GM19324 (cell line): ENCODE measurements around the gene HMGCL.

ENCODE experiments used
- ATAC-seq: cut with Tn5 transposase; IDR thresholded peaks from one replicate; pipeline ENCODE4 v1.9.1; 2021; ENCODE audit warnings: mild to moderate bottlenecking, moderate library complexity; ENCODE audit not compliant: unreplicated experiment, low FRiP score

The HMGCL gene

DNA sequence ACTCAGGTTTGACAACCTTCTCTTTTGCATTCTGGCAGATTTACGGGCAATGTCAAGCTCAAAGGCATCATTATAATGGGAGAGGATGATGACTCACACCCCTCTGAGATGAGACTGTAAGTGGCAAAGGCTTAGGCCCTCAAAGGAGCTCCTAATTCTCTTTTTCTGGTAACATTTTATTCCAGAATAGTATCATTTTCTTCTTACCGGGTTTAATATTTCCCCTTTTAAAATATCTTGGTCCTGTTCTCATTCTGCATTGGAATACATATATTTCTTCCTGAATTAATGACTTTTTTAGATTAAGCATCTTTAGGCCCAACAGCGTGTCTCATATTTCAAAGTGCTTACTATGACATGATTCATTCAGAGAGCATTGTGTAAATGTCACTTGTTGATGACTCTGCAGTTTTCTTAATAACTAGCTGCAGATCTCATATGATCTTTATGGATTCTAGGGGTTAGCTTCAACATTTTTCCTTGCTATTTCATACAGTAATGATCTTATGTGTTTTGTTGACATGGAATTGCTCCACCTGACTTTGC, 45.3 kb downstream of the HMGCL start:
- no peak for ATAC-seq

DNA sequence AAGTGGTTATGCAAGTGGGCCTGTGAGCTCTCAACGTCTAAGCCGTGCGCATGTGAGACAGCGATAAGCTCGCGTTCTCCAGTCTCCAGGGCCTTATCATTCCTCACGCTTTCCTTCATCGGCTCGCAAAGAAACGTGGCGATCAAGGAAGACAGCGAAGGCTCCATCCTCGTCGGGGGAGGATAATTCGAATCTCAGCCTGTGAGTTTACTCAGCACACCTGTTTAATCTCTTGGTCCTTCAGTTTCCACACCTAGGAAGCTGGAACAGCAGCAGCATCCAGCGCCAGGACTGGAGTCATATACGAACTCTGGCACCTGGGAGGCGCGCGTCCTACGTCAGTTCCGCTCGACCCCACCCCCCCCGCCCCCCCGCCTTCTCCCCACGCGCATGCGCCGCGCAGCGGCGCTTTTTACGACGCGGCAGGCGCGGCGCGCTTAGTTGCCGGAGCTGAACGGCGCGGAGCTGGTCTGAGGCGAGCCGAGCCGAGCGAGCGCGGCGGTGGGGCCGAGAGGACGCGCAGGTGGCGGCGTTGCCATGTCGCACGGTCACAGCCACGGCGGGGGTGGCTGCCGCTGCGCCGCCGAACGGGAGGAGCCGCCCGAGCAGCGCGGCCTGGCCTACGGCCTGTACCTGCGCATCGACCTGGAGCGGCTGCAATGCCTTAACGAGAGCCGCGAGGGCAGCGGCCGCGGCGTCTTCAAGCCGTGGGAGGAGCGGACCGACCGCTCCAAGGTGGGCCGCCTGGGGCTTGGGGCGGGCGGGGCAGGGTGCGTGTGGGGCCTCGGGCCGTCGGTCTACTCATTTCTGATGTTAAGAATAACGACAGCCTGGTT, 47.0 kb downstream of the HMGCL start, which contains the start of gene PITHD1:
Gene PITHD1 (plus strand): TSS at position 440 of the 836 bp plus-strand sequence. CDS start 98 bp downstream, at position 538.
- ATAC-seq, result peak; percentile 72

DNA sequence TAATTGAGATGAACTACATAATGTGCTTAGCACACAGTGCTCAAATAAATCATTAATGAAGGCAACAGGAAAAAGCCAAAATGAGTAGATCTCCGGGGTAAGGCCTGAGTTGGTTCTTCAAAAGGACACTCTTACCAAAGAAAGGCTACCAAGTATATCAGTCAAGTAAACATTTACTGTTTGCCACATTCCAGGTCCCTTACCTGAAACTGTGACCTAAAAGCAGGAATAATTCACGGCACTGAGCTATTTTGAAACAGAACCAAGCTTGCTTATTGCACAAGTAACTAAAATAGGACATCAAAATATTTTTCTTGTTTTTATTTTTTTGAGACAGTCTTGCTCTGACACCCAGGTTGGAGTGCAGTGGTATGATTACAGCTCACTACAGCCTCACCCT, 49.0 kb downstream of the HMGCL start:
- ATAC-seq, result no peak

DNA sequence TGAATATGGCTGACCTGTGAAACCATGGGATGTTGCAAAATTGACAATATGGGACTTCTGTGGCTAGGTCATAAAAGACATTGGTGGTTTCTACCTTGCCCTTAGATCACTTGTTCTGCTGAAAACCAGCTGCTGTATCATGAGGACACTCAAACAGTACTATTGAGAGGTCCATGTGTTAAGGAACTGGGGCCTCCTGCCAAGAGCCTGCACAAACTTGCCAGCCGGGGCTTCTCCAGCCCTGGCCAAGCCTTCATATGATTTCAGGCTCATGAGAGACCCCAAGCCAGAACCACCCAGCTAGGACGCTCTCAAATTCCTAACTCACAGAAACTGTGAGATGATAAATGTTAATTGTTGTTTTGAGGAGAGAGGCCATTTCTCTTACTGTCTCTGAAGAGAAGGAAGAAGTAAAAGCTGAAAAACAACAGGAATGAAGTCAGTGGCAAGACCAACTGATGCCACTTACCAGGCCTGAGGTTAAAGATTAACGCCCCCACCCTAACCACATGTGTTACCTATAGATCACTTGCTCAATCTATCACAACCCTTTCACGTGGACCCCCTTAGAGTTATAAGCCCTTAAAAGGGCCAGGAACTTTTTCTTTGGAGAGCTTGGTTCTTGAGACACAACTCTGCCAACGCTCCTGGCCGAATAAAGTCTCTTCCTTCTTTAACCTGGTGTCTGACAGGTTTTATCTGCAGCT, 50.9 kb downstream of the HMGCL start:
- no peak for ATAC-seq

DNA sequence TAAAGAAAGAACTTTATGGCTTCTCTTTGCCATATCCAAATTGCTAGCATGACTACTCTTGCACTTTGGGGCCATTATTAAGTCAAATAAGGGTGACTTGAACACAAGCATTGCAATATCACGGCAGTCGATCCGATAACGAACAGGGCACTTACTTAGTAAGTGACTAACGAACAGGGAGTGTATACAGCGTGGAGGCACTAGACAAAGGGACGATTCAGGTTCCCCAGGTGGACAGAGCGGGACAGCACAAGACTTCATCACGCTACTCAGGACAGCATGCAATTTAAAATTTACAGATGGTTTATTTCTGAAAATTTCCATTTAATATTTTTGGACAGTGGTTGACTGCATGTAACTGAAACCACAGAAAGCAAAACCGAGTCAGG, 52.4 kb downstream of the HMGCL start:
- ATAC-seq, result no peak

DNA sequence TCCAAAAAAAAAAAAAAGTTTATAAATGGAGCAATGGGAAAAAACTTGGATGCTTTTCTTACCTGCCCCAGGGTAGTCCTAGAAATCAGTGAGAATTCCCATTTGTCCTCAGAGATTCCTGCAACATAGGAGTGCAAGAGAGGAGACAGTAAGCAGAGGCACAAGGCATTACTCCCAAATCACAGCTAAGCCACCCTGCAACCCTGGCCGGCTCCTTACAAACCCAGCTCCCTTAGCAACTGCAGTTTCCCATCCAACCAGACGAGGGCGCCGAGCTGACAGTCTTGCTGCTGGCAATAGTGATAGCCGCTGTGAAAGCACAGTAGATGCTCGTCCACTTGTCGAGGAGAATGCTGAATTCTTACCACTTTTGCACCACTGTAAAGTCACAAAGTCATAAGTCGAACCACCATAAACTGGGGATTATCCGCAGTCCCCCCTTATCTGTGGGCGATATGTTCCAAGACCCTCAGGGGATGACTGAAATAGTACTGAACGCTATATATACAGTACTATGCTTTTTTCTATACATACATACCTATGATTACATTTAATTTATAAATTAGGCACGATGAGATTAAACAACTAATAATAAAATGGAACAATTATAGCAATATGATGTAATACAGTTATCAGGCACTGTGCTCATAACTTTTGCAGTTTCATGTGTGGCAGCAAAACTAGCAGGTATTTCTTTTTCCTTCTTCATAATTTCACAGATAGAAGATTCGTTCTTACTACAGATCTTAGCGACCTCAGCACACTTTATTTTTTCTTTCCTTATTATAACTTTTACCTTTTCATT, 53.0 kb downstream of the HMGCL start:
- peak; percentile 56 for ATAC-seq

DNA sequence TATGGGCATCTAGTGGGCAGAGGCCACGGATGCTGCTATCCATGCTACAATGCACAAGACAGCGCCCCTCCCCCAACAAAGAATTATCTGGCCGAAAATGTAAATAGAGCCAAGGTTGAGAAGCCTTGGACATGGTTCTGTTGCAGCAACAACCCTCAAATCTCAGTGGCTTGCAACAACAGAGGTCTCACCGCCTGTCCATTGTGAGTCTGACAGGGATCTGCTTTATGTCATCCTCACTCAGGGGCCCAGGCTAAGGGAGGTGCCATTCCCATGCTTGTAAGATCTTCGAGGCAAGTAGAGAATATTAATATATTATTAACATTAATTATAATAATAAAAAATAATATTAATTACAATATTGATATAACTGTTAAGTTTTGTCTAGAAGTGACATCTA, 56.5 kb downstream of the HMGCL start:
- no peak for ATAC-seq

DNA sequence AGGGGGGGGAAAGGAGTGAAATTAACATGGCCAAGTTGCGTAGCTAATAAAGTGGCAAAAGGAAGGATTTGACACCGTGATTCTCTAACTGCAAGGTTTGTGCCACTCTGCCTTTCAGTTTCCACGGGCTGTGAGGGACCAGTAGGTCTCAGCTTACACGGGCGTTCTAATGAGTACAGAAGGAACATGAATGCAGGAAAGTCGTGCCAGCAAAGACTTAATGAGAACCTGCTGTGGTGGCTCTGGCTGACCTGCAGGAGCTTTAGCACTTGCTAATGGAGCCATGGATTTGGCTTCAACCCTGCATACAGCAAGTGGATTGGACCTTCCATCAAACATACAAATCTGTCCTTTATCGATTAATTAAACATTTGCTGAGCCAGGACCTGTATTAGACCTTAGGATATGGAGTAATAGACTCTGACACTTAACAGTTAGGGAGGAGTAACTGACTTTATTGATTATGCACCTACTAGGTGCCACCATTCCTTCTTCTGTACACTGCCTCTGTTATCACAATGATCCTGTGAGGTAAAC, 62.1 kb downstream of the HMGCL start:
- ATAC-seq, result no peak

DNA sequence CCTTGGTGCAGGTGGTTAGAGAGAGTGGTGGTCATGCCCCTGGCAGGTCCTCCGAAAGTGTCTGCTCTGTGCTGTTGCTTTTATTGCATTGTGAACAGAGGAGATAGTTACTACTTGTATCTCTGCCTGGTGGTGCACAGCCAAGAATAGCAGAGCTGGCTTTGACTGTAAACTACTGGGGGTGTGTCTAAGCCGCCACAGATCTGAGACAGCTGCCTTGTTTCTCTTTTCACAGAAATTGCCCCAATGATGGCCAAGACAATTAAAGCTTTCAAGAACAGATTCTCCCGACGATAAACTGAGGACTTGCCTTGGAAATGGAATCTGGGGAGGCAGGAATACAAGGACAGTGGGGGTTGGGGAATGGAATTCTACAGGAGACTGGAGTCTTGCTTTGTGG, 66.0 kb downstream of the HMGCL start:
- ATAC-seq, result no peak

DNA sequence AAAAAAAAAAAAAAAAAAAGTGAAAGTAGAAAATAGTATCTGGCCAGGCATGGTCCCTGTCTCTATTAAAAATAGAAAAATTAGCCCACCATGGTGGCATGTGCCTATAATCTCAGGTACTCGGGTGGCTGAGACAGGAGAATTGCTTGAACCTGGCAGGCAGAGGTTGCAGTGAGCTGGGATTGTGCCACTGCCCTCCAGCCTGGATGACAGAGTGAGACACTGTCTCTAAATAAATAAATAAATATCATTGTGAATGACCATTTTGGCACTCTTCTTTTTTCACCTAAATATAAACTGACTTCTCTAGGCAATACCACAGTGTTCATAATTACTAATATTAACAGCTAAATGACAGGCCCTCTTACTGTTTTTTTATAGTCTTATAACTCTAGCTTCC, 67.4 kb downstream of the HMGCL start:
- ATAC-seq, result no peak

DNA sequence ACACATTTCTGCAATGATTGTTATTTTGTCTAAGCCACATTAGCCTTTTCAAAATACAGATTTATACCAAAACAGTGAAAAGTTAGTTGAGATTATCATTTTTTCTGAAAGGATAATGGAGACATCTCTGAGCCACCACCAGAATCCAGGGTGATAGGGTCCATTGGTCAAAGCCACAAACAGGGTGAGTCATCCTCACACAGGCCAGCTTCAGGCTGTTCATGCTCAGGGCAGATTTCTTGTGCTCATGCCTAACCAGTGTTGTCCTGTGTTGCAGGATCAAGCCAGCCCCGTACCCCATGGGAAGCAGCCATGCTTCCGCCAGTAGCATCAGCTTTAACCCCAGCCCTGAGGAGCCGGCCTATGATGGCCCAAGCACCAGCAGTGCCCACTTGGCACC, 68.6 kb downstream of the HMGCL start:
- no peak for ATAC-seq

DNA sequence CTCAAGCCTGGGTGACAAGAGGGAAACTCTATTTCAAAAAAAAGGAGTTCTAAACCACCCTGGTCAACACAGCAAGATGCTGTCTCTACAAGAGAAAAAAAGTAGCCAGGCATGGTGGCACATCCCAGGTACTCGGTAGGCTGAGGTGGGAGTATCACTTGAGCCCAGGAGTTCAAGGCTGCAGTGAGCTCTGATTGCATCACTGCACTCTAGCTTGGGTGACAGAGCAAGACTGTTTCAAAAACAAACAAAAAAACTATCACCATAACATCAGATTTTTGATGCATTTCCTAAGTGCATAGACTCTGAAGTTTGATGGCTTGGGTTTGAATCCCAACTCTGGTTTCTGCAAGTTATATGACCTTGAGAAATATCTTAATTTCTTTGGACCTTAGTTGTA, 72.3 kb downstream of the HMGCL start:
- no peak for ATAC-seq
